Naive thymus-derived CD8-positive, alpha-beta T cell (primary cell): ENCODE measurements around the gene TSPAN9. TPM values are rescaled to one million over a fixed set of nuclear protein-coding genes. Genes with fewer than 3 reads are reported as not detected.

Experiments
- ATAC-seq, 2 donors: fragments of 150-1000 bp; cut with Tn5 transposase in 1 of 2; sonication (Bioruptor Pico), chemical (Tn5 transposase) in 1 of 2; 1 replicate in 1 of 2; 2 replicates in 1 of 2; pipeline ENCODE4 v1.10.0; 2021; ENCODE audit warnings: mild to moderate bottlenecking in 2 of 2, moderate library complexity in 2 of 2
- POLR2A ChIA-PET: fragments of 350-600 bp; sonication (Branson Sonifier 250); formaldehyde crosslinking; loops from one replicate; lab custom pipeline; 2021; ENCODE audit warnings: antibody characterized with exemption; lab: Charles Lee
- DNase-seq, 10 donors: peaks; one replicate each; pipeline versions ENCODE4 v3.0.0 to v3.0.0-alpha.2; 2020 to 2022
- H3K27ac Mint-ChIP-seq, 10 donors: one replicate each; pipeline ENCODE4 v1.8.0; 2020 to 2022; ENCODE audit warnings: mild to moderate bottlenecking in 10 of 10, mixed read lengths in 10 of 10, moderate library complexity in 4 of 10, inconsistent platforms in 1 of 10
- H3K27me3 Mint-ChIP-seq, 5 donors: one replicate each; pipeline ENCODE4 v1.8.0; 2021 to 2022; ENCODE audit warnings: mixed read lengths in 5 of 5
- H3K36me3 Mint-ChIP-seq, 3 donors: one replicate each; pipeline ENCODE4 v1.8.0; 2020 to 2022; ENCODE audit warnings: mixed read lengths in 3 of 3, mild to moderate bottlenecking in 2 of 3, inconsistent platforms in 1 of 3
- H3K4me1 Mint-ChIP-seq, 4 donors: one replicate each; pipeline ENCODE4 v1.8.0; 2021 to 2022; ENCODE audit warnings: mixed read lengths in 4 of 4
- H3K4me3 Mint-ChIP-seq, 10 donors: one replicate each; pipeline ENCODE4 v1.8.0; 2020 to 2022; ENCODE audit warnings: mild to moderate bottlenecking in 10 of 10, mixed read lengths in 10 of 10, moderate library complexity in 6 of 10, inconsistent platforms in 1 of 10
- H3K9me3 Mint-ChIP-seq, 9 donors: one replicate each; pipeline ENCODE4 v1.8.0; 2020 to 2022; ENCODE audit warnings: mixed read lengths in 9 of 9, mild to moderate bottlenecking in 3 of 9, inconsistent platforms in 1 of 9, moderate library complexity in 1 of 9
- polyA plus RNA-seq, 3 donors: library from polyadenylated mRNA; unstranded; fragments of 300-500 nt; fragmentation: Illumina TruSeq; gene quantifications; one replicate each; pipeline ENCODE4 v1.2.3, GENCODE V29; 2021
- total RNA-seq, 8 experiments: library from RNA in 2 of 8; stranded (reverse) in 2 of 8; gene quantifications; one replicate each; pipeline ENCODE4 v1.2.3 and lab custom pipeline; 2021 to 2026

TSPAN9 gene
- total and polyA plus RNA-seq, 5 experiments from 2014 or later, result 0.65 to 1.2 TPM; not detected in 3

DNA sequence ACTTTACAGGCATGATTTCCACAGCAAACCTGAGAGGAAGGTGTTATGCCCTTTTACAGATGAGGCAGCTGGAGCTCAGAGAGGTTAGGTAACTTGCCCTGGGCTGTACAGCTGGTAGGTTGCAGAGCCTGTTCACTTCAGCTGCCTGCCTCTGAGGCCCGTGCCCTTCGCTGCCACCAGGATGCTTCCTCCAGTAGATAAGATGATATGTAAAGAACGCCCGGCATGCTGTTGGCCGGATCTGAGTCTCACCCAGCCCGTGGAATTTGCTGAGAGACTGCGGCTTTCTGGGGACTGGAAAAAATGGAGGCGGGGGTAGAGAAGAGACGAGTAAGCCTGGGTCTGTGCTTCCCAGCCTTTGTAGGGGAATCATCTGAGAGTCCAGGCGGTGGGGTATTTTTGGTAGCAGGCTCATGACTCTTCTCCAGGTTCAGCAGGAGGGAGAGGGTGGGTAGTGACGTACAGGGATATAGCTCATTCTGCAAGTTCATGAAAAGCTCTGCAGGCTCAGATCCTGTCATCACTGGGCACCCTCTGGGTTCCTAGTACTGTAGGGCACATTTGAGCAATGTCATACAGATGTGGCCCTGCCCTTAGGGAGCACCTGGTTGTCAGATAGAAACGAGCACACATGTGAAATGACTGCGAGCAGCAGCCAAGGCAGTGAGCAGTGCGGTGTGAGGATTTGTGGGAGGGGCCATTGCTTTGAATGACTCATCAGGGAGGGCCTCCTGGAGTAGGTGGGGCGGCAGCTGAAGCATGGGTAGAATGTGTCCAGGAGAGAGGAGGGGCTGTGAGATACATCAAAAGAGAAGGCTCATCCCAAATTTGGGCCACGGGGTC is 159.4 kb downstream of the TSPAN9 start:
- Mint-ChIP-seq H3K9me3 (no peaks in the 10 kb centered on the region), H3K4me3 (no peak overlapping the region), H3K27ac (peak overlapping the region in 2 of 10 donors; percentile 20 to 62), H3K27me3 (peaks cover 0 to 23% (median 0%) of the 10 kb centered on the region in 5 donors), H3K36me3 (no peaks in the 10 kb centered on the region), H3K4me1 (no peaks in the 10 kb centered on the region)
- POLR2A ChIA-PET, result no interaction called here
- no peak for ATAC-seq
- no peak for DNase-seq

- Mint-ChIP-seq H3K27ac (no peak overlapping the region), H3K4me1 (no peaks in the 10 kb centered on the region), H3K4me3 (no peak overlapping the region), H3K36me3 (no peaks in the 10 kb centered on the region), H3K9me3 (no peaks in the 10 kb centered on the region), H3K27me3 (peaks cover 0 to 23% (median 0%) of the 10 kb centered on the region in 5 donors)
- POLR2A ChIA-PET, result no interaction called here
- DNase-seq (no peak), ATAC-seq (no peak)
Measured at GRCh38 chr12:3238196-3238595, 161.0 kb downstream of the TSPAN9 start.

DNA sequence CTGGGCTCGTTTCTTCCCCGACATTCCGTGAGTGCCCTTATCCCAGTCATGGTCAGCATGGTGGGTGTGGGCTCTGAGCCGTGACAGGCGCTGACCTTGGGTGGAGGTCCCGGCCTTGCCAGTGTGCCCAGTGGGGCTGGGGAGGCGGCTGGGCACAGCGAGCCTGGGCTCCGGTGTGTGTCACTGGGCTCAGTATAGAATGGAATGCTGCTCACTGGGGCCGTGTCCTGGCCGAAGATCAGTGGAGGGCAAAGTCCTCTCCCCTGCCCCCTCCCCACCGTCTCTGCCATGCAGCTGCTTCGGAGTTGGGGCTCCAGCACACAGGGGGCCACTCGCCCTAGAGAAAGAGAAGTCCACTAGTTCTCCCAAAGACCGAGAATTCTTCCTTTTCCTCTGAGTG is 164.4 kb downstream of the TSPAN9 start:
- H3K36me3 Mint-ChIP-seq, result no peaks in the 10 kb centered on the region
- no peak for ATAC-seq
- no peaks in the 10 kb centered on the region for H3K4me1 Mint-ChIP-seq
- no peak for DNase-seq
- H3K27me3 Mint-ChIP-seq, result peaks cover 0 to 10% (median 0%) of the 10 kb centered on the region in 5 donors
- H3K4me3 Mint-ChIP-seq, result no peak overlapping the region
- H3K27ac Mint-ChIP-seq, result no peak overlapping the region
- no peaks in the 10 kb centered on the region for H3K9me3 Mint-ChIP-seq
- POLR2A ChIA-PET, result no interaction called here

DNA sequence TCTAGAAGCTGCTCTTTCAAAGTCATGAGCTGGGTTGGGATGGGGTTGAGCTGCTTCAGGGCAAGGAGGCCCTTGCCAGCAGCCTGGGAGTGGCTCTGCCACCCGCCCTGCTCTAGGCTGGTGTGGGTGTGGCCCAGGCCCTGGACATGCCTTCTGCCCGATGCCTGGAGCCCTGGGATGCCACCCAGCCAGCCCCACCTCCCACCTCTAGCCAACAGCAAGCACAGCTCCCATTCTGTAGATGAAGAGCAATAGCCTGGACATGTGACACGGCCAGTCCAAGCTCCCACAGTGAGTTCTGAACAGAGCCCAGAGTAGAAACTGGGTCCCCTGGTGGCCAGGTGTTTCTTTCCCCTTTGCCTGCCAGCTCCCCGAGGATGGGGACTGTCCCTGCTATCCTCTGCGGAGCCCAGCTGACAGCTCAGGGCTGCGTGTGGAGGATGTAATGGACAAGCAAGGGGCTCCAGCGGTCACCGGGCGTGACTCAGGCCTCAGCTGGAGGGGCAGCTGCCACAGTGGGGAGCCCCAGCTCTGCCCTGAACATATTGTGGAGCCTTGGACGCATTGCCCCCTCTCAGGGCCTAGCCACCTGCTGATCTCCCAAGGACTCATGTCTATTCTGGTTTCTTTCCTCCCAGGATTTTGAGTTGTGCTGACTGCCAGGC is 165.2 kb downstream of the TSPAN9 start:
- DNase-seq (no peak), ATAC-seq (no peak)
- Mint-ChIP-seq H3K9me3 (no peaks in the 10 kb centered on the region), H3K36me3 (no peaks in the 10 kb centered on the region), H3K4me3 (no peak overlapping the region), H3K27me3 (peaks cover 0 to 6% (median 0%) of the 10 kb centered on the region in 5 donors), H3K27ac (no peak overlapping the region), H3K4me1 (no peaks in the 10 kb centered on the region)
- POLR2A ChIA-PET, result no interaction called here

DNA sequence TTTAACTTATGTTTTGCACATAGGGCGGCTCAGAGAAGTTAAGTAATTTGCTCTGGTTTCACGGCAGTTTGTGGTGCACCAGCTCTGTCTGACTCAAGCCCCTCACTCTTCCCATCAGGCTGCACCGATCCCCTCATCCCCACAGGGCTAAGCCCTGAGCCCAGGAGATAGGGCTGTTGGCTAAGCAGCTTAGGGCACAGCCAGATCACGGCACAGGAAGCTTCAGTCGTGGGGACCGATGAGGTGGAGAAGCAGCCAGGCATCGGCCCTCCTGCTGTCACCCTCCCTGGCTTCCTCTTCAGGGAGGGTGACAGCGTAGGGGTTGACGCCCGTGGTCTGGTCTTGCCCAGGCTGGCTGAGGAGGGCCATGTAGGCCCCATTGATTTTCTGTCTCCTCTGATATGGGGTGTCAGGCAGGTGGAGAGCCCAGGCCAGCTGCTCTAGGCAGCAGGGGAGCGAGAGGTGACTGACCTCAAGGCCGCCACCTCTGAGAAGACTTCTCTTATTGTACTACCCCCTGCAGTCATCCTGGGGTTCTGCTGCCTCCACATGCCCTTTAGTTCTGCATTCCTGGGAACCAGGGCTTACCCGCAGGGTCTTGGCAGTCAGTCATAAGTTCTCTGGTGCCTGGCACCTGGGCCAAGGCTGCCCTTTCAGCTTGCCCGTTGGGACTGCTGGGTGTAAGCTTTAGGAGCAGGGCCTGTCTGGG is 166.4 kb downstream of the TSPAN9 start:
- no peak for DNase-seq
- Mint-ChIP-seq H3K9me3 (no peaks in the 10 kb centered on the region), H3K36me3 (no peaks in the 10 kb centered on the region), H3K27me3 (no peaks in the 10 kb centered on the region), H3K4me3 (no peak overlapping the region), H3K4me1 (peaks cover 0 to 2% (median 0%) of the 10 kb centered on the region in 4 donors), H3K27ac (no peak overlapping the region)
- POLR2A ChIA-PET, result no interaction called here
- ATAC-seq, result no peak

DNA sequence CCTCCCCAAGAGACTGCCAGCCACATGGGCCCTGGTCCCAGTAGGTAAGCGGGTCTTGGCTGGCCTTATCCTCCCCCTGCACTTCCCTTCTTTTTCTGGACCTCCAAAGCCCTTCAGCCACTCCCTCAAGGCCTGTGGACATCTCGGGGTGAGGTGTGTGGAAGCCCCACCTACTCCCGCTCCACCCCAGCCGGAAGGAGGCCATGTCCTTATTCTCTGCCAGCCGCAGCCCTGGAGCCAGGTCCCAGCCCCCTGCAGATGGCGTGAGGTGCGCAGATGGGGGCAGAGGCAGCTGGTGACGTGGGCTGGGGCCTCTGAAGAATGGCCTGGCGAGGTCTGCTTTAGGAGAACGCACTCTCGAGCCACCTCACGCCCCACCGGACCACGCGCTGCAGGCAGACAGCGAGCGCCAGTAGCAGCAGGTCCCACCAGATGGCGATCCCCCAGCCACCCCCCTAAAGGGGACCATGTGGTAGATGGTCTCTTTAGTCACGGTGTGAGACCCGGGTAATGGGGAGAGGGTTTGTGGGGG is 167.1 kb downstream of the TSPAN9 start:
- no peaks in the 10 kb centered on the region for H3K36me3 Mint-ChIP-seq
- POLR2A ChIA-PET, result no interaction called here
- H3K4me3 Mint-ChIP-seq, result no peak overlapping the region
- H3K4me1 Mint-ChIP-seq, result peaks cover 0 to 7% (median 3%) of the 10 kb centered on the region in 4 donors
- no peak for ATAC-seq
- H3K9me3 Mint-ChIP-seq, result no peaks in the 10 kb centered on the region
- H3K27me3 Mint-ChIP-seq, result peaks cover 0 to 3% (median 0%) of the 10 kb centered on the region in 5 donors
- DNase-seq, result no peak
- H3K27ac Mint-ChIP-seq, result no peak overlapping the region

DNA sequence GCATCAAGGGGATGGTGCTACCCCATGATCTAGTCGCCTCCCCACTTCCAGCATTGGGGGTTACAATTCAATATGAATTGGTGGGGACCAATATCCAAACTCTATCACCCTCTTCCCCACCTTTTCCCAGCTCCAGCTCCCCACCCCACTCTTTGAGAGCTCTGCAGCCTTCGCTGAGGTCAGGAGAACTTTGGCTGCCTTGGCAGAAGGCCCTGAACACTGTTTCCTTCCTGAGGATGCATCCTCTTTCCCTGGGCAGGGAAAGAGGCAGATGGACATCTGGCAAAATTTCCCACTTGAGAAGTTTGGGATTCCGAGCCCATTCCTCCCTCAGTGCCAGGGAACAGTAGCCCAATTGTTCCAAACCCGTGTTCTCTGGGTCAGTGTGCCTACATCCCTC is 169.1 kb downstream of the TSPAN9 start:
- Mint-ChIP-seq H3K4me3 (no peak overlapping the region), H3K4me1 (peaks cover 0 to 13% (median 5%) of the 10 kb centered on the region in 4 donors), H3K27me3 (peaks cover 0 to 13% (median 2%) of the 10 kb centered on the region in 5 donors), H3K36me3 (no peaks in the 10 kb centered on the region), H3K27ac (no peak overlapping the region), H3K9me3 (no peaks in the 10 kb centered on the region)
- POLR2A ChIA-PET, result no interaction called here
- DNase-seq, result no peak
- no peak for ATAC-seq

GRCh38 chr12:3247077-3247476 is 169.9 kb downstream of the TSPAN9 start:
- POLR2A ChIA-PET, result no interaction called here

GRCh38 chr12:3247629-3248161 is 170.5 kb downstream of the TSPAN9 start:
- Mint-ChIP-seq H3K9me3 (no peaks in the 10 kb centered on the region), H3K27me3 (peaks cover 0 to 16% (median 2%) of the 10 kb centered on the region in 5 donors), H3K36me3 (no peaks in the 10 kb centered on the region), H3K4me3 (no peak overlapping the region), H3K4me1 (peaks cover 0 to 13% (median 5%) of the 10 kb centered on the region in 4 donors), H3K27ac (peak overlapping the region in 1 of 10 donors; percentile 33)
- POLR2A ChIA-PET, result no interaction called here
- ATAC-seq (no peak), DNase-seq (no peak)

More at GRCh38 chr12:3247077-3247476, 169.9 kb downstream of the TSPAN9 start:
- H3K36me3 Mint-ChIP-seq, result no peaks in the 10 kb centered on the region
- DNase-seq (no peak), ATAC-seq (no peak)
- peaks cover 0 to 16% (median 2%) of the 10 kb centered on the region in 5 donors for H3K27me3 Mint-ChIP-seq
- H3K27ac Mint-ChIP-seq, result no peak overlapping the region
- no peaks in the 10 kb centered on the region for H3K9me3 Mint-ChIP-seq
- H3K4me3 Mint-ChIP-seq, result no peak overlapping the region
- H3K4me1 Mint-ChIP-seq, result peaks cover 0 to 13% (median 5%) of the 10 kb centered on the region in 4 donors

GRCh38 chr12:3249081-3249800 is 172.1 kb downstream of the TSPAN9 start:
- H3K27me3 Mint-ChIP-seq, result peaks cover 0 to 16% (median 3%) of the 10 kb centered on the region in 5 donors
- H3K36me3 Mint-ChIP-seq, result no peaks in the 10 kb centered on the region
- POLR2A ChIA-PET, result no interaction called here
- peak overlapping the region in 1 of 10 donors; percentile 41 for H3K4me3 Mint-ChIP-seq
- no peaks in the 10 kb centered on the region for H3K9me3 Mint-ChIP-seq
- H3K4me1 Mint-ChIP-seq, result peaks cover 0 to 13% (median 5%) of the 10 kb centered on the region in 4 donors
- no peak for ATAC-seq
- peak overlapping the region in 1 of 10 donors; percentile 22 for H3K27ac Mint-ChIP-seq
- DNase-seq, result no peak

- DNase-seq (no peak), ATAC-seq (no peak)
- H3K4me1 Mint-ChIP-seq, result peaks cover 0 to 13% (median 5%) of the 10 kb centered on the region in 4 donors
- POLR2A ChIA-PET, result no interaction called here
- H3K27me3 Mint-ChIP-seq, result peaks cover 0 to 16% (median 3%) of the 10 kb centered on the region in 5 donors
- H3K27ac Mint-ChIP-seq, result no peak overlapping the region
- H3K4me3 Mint-ChIP-seq, result no peak overlapping the region
- no peaks in the 10 kb centered on the region for H3K9me3 Mint-ChIP-seq
- no peaks in the 10 kb centered on the region for H3K36me3 Mint-ChIP-seq
Measured at GRCh38 chr12:3250034-3250433, 172.9 kb downstream of the TSPAN9 start.

DNA sequence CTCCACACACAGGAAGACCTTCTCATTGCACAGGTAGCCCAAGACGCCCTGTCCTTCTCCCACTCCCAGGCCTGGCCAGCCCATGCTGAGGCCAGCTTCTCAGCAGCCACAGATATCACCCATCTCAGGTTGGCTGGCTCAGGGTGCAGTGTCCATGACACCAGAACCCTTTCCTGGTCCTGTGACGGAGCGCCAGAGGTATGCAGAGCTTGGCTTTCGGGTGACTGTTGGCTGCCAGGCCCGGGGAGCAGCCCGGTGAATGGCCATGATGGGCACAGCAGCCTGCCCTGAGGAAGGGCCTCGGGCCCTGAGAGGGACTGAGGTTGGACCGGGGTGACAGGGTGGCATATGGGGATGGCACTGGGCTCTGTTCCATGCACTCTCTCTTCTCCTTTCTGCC is 173.4 kb downstream of the TSPAN9 start:
- Mint-ChIP-seq H3K4me1 (peaks cover 0 to 13% (median 5%) of the 10 kb centered on the region in 4 donors), H3K36me3 (no peaks in the 10 kb centered on the region), H3K9me3 (no peaks in the 10 kb centered on the region), H3K27ac (peak overlapping the region in 1 of 10 donors; percentile 29), H3K27me3 (peaks cover 0 to 16% (median 3%) of the 10 kb centered on the region in 5 donors), H3K4me3 (no peak overlapping the region)
- ATAC-seq (no peak), DNase-seq (no peak)
- POLR2A ChIA-PET, result no interaction called here
